ENCODE data around the gene SHOC1.

The SHOC1 gene

DNA sequence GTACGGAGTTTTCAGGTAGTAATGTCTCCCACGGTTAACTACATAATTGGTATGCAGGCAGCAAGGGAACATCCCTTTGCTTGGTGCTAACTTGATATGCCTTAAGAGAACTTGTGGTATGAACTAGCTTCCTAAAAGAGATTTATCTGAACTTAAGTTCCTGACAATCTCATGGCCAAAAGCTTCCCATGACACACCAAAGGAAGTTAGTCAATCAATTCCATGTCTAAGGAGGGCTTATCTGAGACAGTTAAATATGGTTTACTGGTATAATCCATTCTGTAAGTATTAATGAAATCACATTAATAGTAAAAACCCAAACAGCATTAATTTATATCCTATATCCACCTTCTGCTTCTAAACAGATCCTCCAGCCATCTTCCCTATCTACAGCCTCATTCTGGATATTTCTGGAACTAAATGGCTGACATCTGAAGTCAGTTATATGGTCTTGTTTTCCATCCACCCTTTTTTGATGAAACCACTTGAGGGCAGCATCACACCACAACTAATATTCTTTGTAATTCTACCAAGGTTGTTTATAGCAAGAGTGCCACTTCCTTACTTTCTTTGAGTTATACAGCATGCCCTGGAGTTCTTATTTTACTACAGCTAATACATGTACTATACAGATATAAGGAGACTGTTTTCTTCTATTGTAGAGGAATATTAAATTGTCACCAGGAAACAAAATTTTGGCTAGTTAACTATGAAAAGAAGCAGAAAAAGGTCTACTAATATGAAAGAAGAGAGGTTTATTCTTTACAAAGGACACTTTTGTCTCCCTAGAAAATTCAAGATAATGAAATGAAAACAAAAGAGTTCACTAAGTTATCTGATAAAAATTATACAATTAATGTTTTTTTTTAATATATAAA, 34.7 kb downstream of the SHOC1 start:
- no peak overlapping the region for H3K27ac ChIP-seq
- H3K4me3 ChIP-seq: no peak overlapping the region
- TF ChIP-seq, protein P1, sequence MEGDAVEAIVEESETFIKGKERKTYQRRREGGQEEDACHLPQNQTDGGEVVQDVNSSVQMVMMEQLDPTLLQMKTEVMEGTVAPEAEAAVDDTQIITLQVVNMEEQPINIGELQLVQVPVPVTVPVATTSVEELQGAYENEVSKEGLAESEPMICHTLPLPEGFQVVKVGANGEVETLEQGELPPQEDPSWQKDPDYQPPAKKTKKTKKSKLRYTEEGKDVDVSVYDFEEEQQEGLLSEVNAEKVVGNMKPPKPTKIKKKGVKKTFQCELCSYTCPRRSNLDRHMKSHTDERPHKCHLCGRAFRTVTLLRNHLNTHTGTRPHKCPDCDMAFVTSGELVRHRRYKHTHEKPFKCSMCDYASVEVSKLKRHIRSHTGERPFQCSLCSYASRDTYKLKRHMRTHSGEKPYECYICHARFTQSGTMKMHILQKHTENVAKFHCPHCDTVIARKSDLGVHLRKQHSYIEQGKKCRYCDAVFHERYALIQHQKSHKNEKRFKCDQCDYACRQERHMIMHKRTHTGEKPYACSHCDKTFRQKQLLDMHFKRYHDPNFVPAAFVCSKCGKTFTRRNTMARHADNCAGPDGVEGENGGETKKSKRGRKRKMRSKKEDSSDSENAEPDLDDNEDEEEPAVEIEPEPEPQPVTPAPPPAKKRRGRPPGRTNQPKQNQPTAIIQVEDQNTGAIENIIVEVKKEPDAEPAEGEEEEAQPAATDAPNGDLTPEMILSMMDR (IDR thresholded peaks at IDR 0.05): peak; percentile 30
- DNase-seq (ENCODE audit: low spot score): no peak

DNA sequence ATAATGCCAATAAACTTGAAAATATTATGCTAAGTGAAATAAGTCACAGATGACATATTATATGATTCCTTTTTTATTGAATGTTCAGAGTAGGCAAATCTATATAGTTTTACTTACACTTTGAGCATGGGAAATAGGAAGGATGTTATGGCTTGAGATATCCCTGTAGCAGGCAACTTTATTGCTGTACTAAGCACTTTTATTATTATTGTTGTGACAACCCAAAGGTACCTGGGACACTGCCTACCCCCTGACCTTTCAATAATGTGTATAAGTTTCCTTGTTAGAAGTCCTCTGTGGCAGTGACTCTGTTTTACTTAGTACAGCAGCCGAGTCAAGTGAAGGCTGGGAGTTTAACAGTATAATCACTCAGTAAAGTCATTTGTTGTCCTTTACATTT, 39.9 kb downstream of the SHOC1 start:
- H3K27ac ChIP-seq: no peak overlapping the region
- no peak for DNase-seq (ENCODE audit: low spot score)
- TF ChIP-seq, protein P1 (IDR thresholded peaks at IDR 0.05): no peak
- no peak overlapping the region for H3K4me3 ChIP-seq

DNA sequence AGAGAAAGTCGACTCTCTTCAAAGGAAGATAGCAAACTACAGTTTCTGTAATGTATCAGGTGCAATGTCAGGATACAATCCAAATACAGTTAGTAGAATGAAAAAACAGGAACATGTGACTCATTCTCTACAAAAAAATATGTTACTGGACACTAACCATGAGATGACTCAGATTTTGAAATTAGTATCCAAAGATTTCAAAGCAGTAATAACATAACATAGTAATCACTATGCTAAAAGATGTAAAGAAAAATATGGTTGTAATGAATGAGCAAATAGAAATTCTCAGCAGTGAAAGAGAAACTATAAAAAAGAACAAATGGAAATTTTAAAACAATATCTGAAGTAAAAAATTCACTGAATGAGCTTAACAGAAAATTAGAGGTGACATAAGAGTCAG, 42.3 kb downstream of the SHOC1 start:
- TF ChIP-seq, protein P1 (IDR thresholded peaks at IDR 0.05): no peak
- no peak for DNase-seq (ENCODE audit: low spot score)
- no peak overlapping the region for H3K27ac ChIP-seq
- no peak overlapping the region for H3K4me3 ChIP-seq

All from coronary artery (tissue), 2 donors.